GM23338 (cell line): Measurements from ENCODE around the gene LMOD1.

Experiments used
- CTCF ChIP-seq, 2 experiments: fragments of 200-600 bp in 1 of 2; sonication (generic) in 1 of 2; conservative IDR thresholded peaks; 2 replicates each; pipeline versions ENCODE4 v1.5.1 to v1.6.1; 2016 to 2017; ENCODE audit warnings: antibody characterized with exemption in 2 of 2, low read depth in 2 of 2, mild to moderate bottlenecking in 2 of 2, moderate library complexity in 1 of 2
- EZH2 ChIP-seq: fragments of 200-600 bp; sonication (generic); IDR thresholded peaks from one replicate; pipeline ENCODE4 v1.8.0; 2017; ENCODE audit warnings: antibody characterized with exemption, mild to moderate bottlenecking, low read depth; ENCODE audit not compliant: unreplicated experiment
- POLR2AphosphoS5 ChIP-seq: IDR thresholded peaks from 2 replicates; pipeline ENCODE4 v1.6.1; 2016; ENCODE audit warnings: antibody characterized with exemption, low read depth
- REST ChIP-seq: IDR thresholded peaks from one replicate; pipeline ENCODE4 v1.6.1; 2018; ENCODE audit warnings: antibody characterized with exemption; ENCODE audit not compliant: unreplicated experiment
- STAT1 ChIP-seq: IDR thresholded peaks from one replicate; pipeline ENCODE4 v1.6.1; 2016; ENCODE audit warnings: antibody characterized with exemption; ENCODE audit not compliant: unreplicated experiment

DNA sequence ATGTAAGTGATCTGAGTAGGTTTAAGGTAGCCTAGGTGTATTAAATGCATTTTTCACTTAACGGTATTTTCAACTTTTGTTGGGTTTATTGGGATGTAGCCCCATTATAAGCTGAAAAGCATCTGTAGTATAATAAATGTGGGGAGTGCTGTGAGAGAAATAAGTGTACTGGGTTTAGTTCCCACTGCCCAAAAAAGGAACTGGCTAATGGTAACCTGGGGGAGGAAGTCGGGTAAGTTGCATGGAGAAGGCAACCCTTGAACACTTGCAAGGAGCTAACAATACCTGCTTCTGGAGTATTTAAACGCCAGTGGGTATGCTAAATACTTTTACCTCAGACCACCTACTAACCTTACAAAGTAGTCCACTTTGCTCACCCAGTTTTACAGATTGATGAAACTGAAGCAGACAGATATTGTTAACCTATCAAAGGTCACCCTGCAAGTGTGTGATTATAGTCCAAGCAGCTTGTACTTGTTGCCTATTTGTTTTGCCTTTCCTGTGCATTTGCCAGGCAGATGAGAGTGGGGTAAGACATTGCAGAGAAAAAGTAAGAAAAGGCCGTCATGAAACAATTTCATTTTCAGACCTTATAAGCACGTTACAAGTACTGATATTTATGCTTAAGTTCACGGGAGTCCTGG is 65.3 kb downstream of the LMOD1 start:
- TF ChIP-seq EZH2: no peak
- TF ChIP-seq CTCF (conservative IDR thresholded peaks at IDR 0.05; ENCODE audit: low read depth in 2 of 2): no peak
- TF ChIP-seq REST: no peak
- no peak for TF ChIP-seq STAT1
- TF ChIP-seq POLR2AphosphoS5: peak; percentile 21; the same call in 1 of the 2 replicates
